ENCODE data around the gene ASPRV1. TPM values are rescaled to one million over a fixed set of nuclear protein-coding genes. Genes with fewer than 3 reads are reported as not detected.

ASPRV1 gene
- total RNA-seq, 1 experiment from 2014 or later = 0.95 TPM

DNA sequence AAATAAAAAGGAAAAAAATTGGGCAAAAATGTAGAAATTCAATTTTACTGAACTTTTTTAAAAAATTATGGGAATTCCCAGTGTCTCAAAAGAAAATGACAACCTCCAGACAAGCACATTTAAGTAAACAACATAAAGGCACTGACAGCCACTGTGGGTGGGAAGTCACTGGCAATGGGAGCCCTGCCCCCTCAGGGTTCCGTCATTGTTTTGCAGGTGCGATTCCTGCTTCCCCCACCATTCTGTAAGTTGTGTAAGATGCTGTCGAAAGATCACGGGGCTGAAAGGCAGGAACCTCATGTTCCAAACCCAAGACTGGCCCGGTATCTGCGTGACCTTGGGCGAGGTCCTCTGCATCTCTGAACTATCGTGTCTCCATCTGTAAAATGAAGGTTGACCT, 15.8 kb upstream of the ASPRV1 start:
- no peaks in the 10 kb centered on the region for H3K36me3 ChIP-seq
- no peaks in the 10 kb centered on the region for H3K9me3 ChIP-seq (replicated peaks)
- no peaks in the 10 kb centered on the region for H3K27me3 ChIP-seq
- DNase-seq = no peak
- no peak overlapping the region for H3K4me3 ChIP-seq
- H3K4me1 ChIP-seq = no peaks in the 10 kb centered on the region
- H3K27ac ChIP-seq = no peak overlapping the region

DNA sequence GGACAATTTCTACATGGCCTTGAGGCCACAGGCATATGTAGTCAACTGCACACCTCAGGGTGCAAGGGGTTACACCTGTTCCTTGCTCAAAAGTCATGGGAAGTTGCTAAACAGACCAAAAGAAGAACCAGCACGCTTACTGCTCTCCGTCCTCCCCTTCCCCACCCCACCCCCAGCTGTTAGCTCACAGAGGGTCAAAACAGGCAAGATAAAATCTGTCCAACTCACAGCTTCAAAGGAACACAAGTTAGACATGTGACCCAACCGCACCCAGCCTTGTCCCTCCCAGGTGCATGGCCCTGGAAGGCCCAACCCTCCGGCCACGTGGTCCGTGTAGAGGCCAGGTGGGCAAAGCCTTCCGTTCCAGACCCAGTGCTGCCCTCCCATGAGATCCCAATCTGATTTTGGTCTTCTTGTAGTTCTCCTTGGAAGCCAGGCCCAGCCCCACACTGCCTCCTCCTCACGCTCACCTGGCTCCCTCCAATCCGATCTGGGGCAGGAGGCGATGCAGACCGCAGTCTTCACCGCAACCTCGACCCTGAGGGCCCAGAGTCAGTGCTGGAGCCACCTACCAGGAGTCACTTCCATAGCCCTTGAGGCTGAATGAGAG, 14.5 kb upstream of the ASPRV1 start:
- H3K9me3 ChIP-seq (replicated peaks) = no peaks in the 10 kb centered on the region
- H3K4me3 ChIP-seq = no peak overlapping the region
- no peaks in the 10 kb centered on the region for H3K36me3 ChIP-seq
- H3K4me1 ChIP-seq = no peaks in the 10 kb centered on the region
- no peaks in the 10 kb centered on the region for H3K27me3 ChIP-seq
- H3K27ac ChIP-seq = no peak overlapping the region
- DNase-seq = no peak

DNA sequence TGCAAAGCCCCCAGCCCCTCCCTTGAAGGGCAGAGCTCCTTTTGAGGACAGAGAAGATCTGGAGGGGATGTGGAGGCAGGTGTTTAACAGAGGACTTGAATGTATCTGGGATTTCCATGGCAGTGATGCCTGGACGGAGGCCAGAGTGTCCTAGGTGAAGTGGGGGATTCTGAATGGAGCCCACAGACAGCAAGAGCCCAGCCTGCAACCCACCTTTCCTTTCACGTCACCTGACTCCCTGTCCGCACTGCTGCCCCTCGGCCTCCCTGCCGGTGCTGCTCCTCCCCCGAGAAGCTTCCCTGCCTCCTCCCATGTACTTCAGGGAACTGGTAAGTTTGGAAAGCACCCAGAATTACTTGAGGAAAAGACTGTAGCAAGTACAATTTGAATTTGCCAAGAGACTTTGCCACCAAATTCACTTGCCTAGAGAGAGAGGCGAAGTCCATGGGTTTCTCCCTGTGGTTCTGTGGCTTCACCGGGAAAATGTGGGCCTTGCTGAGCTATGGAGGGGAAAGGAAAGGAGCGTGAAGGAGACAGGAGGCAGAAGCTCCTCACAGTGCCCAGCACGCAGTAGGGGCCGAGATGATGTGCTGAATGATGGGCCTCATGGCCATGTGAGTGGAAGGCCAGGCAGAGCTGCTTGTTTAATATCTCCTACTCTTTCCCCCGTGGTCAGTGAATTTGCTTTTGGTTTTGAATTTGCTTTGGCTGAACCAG, 13.9 kb upstream of the ASPRV1 start:
- Histone ChIP-seq H3K9me3 (replicated peaks) (no peaks in the 10 kb centered on the region), H3K4me3 (no peak overlapping the region), H3K36me3 (no peaks in the 10 kb centered on the region), H3K27me3 (no peaks in the 10 kb centered on the region), H3K27ac (no peak overlapping the region), H3K4me1 (no peaks in the 10 kb centered on the region)
- DNase-seq = no peak

DNA sequence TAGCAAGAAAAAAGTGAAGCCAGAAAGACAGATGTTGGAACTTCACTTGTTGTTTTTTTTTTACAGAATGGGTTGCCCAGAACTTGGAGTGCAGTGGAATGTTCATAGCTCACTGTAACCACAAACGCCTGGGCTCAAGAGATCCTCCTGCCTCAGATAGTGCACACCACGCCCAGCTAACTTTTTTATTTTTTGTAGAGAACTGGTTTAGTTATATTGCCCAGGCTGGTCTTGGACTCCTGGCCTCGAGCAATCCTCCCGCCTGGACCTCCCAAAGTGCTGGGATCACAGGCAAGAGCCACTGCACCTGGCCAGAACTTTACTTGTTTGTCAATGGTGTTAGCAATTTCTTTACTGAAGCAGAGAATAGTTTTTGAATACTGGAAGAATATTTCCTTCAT, 11.9 kb upstream of the ASPRV1 start:
- Histone ChIP-seq H3K9me3 (replicated peaks) (no peaks in the 10 kb centered on the region), H3K4me1 (no peaks in the 10 kb centered on the region), H3K27me3 (no peaks in the 10 kb centered on the region), H3K27ac (no peak overlapping the region), H3K4me3 (no peak overlapping the region), H3K36me3 (no peaks in the 10 kb centered on the region)
- DNase-seq = no peak

DNA sequence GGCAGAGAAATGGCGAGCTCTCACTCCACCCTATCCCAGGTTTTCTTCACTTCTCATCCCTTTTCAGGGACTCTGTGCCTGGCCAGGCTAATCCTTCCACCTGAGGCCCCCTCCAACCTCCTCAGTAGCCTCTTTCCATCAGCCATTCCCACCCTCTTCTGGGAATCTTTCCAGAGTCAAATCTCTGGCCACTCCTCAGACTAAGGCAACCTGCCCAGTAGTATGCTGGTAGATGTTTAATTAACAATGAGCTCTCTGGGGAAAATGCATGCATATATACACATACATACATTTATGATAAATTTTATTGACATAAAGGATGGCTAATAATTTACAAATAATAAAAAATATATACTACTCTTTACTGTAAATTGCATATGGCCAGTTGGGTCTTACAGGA, 11.4 kb upstream of the ASPRV1 start:
- H3K9me3 ChIP-seq (replicated peaks) = no peaks in the 10 kb centered on the region
- H3K4me1 ChIP-seq = no peaks in the 10 kb centered on the region
- no peak overlapping the region for H3K27ac ChIP-seq
- H3K27me3 ChIP-seq = no peaks in the 10 kb centered on the region
- DNase-seq = no peak
- no peak overlapping the region for H3K4me3 ChIP-seq
- no peaks in the 10 kb centered on the region for H3K36me3 ChIP-seq

DNA sequence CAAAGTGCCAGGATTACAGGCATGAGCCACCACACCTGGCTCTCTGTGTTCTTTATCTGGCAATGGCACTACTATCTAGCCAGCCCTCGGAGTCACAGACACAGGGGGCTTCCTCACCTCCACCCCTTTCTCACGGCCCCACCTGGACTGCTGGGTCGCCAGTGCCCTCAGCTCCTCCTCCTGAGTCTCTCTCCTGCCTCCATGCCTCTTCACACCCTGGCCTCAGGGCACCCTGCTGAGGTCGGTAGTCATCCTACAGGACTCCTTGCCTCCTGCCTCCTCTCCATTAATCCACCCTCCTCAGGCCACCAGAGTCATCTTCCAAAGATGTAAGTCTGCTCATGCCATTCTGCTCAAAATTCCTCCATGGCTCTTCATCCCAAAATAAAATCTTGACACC, 8.6 kb upstream of the ASPRV1 start:
- Histone ChIP-seq H3K36me3 (no peaks in the 10 kb centered on the region), H3K9me3 (replicated peaks) (no peaks in the 10 kb centered on the region), H3K4me1 (no peaks in the 10 kb centered on the region), H3K27ac (no peak overlapping the region), H3K27me3 (no peaks in the 10 kb centered on the region), H3K4me3 (no peak overlapping the region)
- no peak for DNase-seq

DNA sequence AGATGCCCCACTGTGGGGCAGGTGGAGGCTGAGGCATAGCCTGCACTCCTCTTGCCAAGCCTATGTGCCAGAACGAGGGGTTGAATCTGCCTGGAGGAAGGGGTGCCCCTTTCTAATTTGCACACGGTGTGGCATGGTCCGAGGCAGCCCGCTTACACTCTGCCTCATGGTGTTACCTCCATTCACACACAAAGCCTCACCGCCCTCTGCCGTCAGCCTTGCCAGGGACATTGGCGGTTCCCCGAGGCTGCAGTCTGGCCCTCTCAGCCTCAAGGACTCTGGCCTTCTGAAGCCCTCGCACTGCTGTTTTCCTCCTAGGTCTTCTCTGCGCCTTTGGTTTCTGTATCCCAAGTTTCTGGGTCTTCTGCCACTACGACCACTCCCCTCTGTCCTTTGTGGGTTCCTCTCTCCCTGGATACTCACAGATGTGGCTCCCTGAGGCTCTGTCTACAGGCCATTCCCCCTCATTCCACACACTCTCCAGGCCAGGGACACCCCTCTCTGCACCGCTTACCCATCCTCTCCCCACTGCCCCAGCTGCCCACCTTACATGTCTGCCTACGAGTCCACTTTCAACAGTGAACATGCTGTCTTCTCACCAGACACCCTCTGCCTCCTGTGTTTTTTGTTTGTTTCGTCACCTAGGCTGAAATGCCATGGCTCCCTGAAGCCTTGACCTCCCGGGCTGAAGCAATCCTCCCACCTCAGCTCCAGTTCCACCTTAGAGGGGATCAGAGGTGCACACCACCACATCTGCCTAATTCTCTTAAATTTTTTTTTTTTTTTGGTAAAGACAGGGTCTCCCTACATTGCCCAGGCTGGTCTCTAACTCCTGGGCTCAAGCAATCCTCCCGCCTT, 7.9 kb upstream of the ASPRV1 start:
- Histone ChIP-seq H3K27me3 (no peaks in the 10 kb centered on the region), H3K36me3 (no peaks in the 10 kb centered on the region), H3K4me1 (no peaks in the 10 kb centered on the region)

DNA sequence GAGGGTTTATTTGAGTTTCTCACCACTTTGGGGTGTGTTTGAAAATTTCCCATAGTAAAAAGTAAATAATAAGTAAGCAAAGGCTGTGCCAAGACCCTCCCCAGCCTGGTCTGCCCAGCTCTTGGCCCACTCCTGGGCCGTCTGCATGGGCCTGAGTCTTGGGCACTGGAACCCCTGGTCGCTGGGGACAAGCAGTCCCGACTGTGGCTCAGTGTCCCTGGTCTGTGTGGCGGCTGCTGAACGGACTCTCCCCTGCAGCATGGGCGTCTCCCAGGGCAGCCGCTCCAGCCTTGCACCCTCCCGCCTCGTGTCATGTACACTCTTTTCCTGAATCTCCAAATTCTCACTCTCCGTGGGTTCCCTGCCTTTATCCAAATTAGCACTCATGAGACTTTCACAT, 7.2 kb upstream of the ASPRV1 start:
- H3K27ac ChIP-seq = no peak overlapping the region
- no peak for DNase-seq
- no peaks in the 10 kb centered on the region for H3K4me1 ChIP-seq
- H3K36me3 ChIP-seq = no peaks in the 10 kb centered on the region
- no peaks in the 10 kb centered on the region for H3K27me3 ChIP-seq
- H3K9me3 ChIP-seq (replicated peaks) = no peaks in the 10 kb centered on the region
- no peak overlapping the region for H3K4me3 ChIP-seq

More for the DNA sequence above, 7.9 kb upstream of the ASPRV1 start:
- H3K27ac ChIP-seq = no peak overlapping the region
- no peak for DNase-seq
- H3K4me3 ChIP-seq = no peak overlapping the region
- no peaks in the 10 kb centered on the region for H3K9me3 ChIP-seq (replicated peaks)

DNA sequence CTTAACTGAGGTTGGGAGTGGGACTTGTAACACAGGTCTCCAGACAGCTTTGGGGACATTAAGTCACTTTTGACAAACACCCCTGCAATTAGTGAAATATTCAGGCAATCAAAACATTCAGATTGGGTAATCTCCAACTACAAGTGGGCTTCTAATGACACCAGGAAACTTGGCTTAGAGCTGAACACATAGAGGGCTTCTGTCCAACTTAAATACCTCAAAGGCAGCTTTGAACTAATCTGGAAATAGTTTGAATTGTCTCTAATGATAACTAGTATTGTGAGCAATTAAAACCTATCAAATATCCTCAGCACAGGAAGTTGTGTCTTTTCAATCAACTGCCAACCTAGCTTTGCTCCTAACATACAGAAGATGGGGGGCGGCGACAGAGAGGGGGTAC, 5.1 kb upstream of the ASPRV1 start:
- no peaks in the 10 kb centered on the region for H3K36me3 ChIP-seq
- H3K27ac ChIP-seq = no peak overlapping the region
- no peaks in the 10 kb centered on the region for H3K27me3 ChIP-seq
- H3K9me3 ChIP-seq (replicated peaks) = no peaks in the 10 kb centered on the region
- no peak for DNase-seq
- H3K4me1 ChIP-seq = no peaks in the 10 kb centered on the region
- H3K4me3 ChIP-seq = no peak overlapping the region

DNA sequence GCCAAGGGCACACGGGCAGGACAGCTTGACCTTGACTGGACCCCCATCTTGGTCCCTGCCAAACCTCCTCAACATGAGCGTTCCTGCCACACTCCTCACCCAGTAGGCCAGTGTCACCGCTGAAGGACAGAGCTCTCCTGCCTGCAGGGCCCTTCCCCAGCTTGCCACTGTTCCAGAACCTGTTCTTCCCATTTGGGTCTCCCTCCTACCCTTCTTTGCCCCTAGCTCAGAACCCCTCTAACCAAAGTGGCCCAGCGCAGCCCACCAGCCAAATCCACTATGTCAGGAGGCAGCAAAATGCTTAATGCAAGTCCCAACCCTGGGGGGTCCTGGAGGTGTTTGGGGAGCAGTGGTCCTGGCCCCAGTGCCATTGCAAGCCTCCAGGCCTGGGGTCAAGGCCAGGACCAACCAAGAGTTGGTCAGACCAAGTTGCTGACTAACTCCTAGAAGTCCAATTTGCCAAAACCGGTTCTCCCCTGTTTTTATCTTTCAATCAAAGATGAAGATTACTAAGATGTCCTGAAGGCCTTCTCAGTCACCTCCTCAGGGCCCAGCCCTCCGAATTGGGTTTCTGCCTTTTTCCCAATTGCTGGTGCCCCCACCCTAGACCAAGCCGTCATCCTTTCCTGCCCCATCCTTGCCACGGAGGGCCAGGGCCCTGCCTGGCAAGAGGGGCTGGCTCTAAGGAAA, 4.5 kb upstream of the ASPRV1 start:
- H3K4me3 ChIP-seq = no peak overlapping the region
- no peaks in the 10 kb centered on the region for H3K27me3 ChIP-seq
- no peaks in the 10 kb centered on the region for H3K4me1 ChIP-seq
- H3K36me3 ChIP-seq = no peaks in the 10 kb centered on the region
- H3K27ac ChIP-seq = no peak overlapping the region
- H3K9me3 ChIP-seq (replicated peaks) = no peaks in the 10 kb centered on the region
- DNase-seq = no peak

DNA sequence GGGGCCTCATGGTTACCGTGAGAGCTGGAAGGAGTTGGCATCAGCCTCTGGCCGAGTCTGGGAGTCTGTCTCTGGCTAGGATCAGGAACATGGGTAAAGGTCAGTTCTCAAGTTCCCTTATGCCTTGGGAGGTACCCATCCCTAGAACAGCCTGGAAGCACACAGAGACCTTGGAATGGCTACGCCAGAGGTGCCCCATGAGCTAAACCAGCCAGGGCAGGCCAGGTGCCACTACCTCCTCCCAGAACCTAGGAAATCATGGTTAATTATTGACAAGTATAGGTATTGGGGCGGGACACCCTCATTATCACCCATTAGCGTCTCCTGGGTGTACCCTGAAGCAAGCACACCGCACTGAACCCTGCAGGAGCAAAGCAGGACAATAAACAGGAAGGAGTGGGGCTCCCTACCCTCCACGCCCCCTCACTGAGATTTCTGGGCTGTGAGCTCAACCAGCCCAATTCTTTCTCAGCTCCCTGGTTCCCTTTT, 3.0 kb upstream of the ASPRV1 start:
- H3K4me1 ChIP-seq = no peaks in the 10 kb centered on the region
- DNase-seq = no peak
- no peak overlapping the region for H3K27ac ChIP-seq
- H3K9me3 ChIP-seq (replicated peaks) = no peaks in the 10 kb centered on the region
- no peak overlapping the region for H3K4me3 ChIP-seq
- H3K36me3 ChIP-seq = no peaks in the 10 kb centered on the region
- H3K27me3 ChIP-seq = no peaks in the 10 kb centered on the region

DNA sequence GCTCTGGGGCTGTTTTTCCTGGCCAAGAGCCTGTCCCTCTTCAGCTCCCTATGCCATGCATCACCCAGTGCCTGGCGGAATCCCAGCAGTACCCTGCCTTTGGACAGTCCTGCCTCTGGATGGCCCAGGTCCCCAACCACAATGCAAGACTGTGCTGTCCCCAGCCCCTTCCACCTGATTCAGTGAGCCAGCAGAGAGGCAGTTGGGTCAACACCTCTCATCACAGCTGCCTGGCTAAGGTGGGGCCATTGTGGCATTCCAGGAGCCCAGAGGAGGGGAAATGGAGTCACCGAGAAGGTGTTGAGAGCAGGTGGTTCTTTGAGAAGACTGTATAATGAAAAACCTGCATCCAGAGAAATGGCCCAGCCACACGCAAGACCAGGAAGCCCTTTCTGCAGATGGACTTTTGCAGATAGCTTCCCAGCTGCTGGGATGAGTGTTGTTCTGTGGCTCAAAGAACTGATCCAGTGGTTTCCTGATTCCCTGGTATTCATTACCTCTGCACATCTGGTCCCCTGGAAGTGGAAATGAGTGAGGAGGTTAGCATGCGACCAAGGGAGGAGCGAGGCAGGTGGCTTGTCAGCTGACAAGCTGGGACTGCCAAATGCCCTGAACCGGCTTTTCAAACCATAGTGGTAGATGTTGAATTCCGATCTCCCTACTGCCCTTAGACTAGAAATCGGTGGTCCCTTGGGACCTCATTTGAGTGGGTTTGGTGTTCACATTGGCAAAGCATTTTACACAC, 1.7 kb upstream of the ASPRV1 start:
- DNase-seq = no peak
- Histone ChIP-seq H3K4me1 (peaks cover 7% of the 10 kb centered on the region; the same call in 1 of the 2 replicates), H3K36me3 (no peaks in the 10 kb centered on the region), H3K9me3 (replicated peaks) (no peaks in the 10 kb centered on the region), H3K4me3 (no peak overlapping the region), H3K27me3 (no peaks in the 10 kb centered on the region), H3K27ac (no peak overlapping the region)

DNA sequence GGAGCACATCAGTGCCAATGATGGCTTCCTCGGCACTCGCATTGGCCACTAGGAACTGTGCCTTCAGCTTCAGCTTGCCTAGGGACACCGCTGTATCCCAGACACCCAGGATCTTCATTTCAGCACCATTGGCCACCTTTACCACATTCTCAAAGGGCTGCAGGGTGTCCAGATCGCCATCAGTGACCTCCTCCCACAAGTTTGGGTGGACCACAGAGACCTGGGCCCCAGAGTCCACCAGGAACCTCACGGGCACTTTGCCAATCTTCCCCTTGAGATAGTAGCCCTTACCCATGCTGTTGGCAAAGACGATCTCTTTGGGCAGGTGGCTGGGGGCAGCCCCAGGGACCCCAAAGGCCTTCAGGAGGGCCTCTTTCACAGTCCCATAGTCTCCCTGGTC, 610 bp downstream of the ASPRV1 start:
- peaks cover 14% of the 10 kb centered on the region; the same call in 1 of the 2 replicates for H3K4me1 ChIP-seq
- no peak for DNase-seq
- H3K9me3 ChIP-seq (replicated peaks) = no peaks in the 10 kb centered on the region
- H3K27me3 ChIP-seq = no peaks in the 10 kb centered on the region
- H3K36me3 ChIP-seq = no peaks in the 10 kb centered on the region
- H3K4me3 ChIP-seq = no peak overlapping the region
- H3K27ac ChIP-seq = no peak overlapping the region

DNA sequence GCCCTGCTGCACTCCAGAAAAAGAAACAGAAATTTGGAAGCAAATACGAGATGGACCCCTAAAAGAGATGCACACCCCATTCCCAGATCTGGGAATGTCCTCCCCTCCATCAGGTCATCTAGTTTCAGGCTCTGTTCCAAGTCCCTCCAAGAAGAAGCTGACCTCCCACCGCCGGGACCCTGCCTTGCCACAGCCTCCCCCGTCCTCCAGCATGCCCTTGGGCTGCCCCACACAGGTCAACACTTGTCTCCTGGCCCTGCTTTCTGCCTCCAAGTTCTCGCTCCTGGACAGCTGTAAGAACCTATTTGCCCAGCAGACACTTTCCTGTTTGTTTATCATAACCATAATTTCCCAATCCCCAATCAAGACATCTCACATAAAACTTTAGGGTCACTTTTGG, 2.0 kb downstream of the ASPRV1 start:
- H3K27me3 ChIP-seq = no peaks in the 10 kb centered on the region
- H3K27ac ChIP-seq = no peak overlapping the region
- DNase-seq = no peak
- H3K4me3 ChIP-seq = no peak overlapping the region
- peaks cover 14% of the 10 kb centered on the region; the same call in 1 of the 2 replicates for H3K4me1 ChIP-seq
- H3K36me3 ChIP-seq = no peaks in the 10 kb centered on the region
- H3K9me3 ChIP-seq (replicated peaks) = no peaks in the 10 kb centered on the region

Data from SJCRH30 (cell line).